Activated effector memory CD4-positive, alpha-beta T cell treated with Interleukin-2 at 50 U/mL for 16 hours (primary cell): Measurements from ENCODE around the gene TMEM132D.

Experiments
- DNase-seq: peaks from one replicate; pipeline ENCODE4 v3.0.0-alpha.2; 2020

TMEM132D gene

GRCh38 chr12:129871991-129872972, 31.5 kb downstream of the TMEM132D start:
- no peak for DNase-seq

GRCh38 chr12:129870796-129871195, 33.0 kb downstream of the TMEM132D start:
- no peak for DNase-seq

DNA sequence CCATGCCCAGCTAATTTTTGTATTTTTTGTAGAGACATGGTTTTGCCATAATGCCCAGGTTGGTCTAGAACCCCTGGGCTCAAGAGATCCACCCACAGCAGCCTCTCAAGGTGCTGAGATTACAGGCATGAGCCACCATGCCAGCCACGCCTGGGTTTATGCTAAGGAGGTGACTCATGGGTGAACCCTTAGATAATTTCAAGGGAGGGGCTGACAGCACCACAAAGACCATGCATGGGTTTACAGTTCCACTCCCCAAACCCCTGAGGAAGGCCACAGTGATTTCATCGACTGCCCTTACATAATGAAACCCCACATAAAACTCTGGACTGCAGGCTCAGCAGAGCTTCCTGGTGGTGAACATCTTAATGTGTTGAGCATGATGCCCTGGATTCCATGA, 33.7 kb downstream of the TMEM132D start:
- DNase-seq: no peak

DNA sequence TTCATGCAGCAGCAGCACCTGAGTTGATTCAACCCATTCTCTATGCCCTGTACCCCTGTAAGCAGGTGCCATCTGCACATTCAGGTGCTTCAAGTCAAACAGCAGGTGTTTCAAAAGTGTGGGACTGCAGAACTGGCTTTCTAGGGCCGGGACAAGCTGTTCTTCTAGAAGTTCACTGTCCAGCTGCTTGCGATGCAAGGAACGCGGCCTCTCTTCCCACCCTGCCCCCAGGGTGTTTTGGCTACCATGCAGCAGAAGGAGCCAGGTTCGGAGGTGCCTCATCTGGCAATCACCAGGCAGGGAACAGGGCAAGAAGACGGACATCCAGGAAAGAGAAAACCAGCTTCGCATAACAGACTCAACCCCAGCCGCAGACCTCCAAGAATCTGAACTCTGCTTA, 35.2 kb downstream of the TMEM132D start:
- DNase-seq: no peak

- DNase-seq: no peak
Observed at GRCh38 chr12:129863938-129864337, 39.9 kb downstream of the TMEM132D start.

DNA sequence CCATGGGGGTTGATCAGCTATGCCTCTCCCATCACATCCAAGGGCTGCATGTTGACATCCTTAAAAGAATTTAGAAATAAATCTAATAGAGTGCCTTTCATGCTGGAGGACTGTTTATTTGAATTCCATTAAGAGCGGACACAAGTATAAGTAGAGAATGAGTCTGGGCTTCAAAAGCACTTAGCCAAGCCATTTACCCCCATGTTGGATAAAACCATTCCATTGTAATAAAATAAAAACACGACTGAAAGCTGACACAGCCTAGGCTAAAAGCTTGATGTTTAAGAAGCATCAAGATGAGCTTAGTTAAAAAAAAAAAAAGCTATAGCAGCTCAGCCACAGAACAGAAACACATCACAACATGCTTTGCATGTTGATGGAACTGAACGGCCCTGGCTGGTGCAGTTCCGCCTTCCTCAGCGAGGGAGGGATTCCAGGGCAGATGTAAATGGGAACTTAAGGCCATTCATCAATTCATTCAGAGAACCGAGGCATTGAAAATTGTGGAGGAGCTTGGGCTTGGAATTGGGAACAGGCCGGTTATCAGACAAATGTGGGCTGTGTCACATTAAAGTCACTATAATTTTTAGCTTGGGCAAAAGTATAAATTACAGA, 41.2 kb downstream of the TMEM132D start:
- no peak for DNase-seq

DNA sequence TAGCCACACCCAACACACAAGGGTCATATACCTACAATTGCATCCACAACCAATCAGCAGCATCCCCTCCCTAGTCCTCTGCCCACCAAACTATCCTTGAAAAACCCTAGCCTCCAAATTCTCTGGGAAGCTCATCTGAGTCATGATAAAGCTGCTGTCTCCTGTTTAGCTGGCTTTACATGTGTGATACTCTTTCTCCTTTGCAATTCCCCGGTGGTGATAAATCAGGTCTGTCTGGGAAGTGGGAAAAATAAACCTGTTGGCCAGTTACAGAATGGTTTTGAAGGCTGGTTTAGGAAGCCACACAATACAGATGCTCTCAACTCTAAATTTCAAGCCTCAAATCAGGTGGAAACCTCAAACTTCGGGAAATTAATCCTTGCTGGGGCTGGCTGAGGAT, 41.9 kb downstream of the TMEM132D start:
- DNase-seq: no peak

- no peak for DNase-seq
Observed at GRCh38 chr12:129854591-129854990, 49.2 kb downstream of the TMEM132D start.

- DNase-seq: no peak
Observed at GRCh38 chr12:129851296-129851695, 52.5 kb downstream of the TMEM132D start.

- DNase-seq: no peak
Observed at GRCh38 chr12:129848876-129849275, 54.9 kb downstream of the TMEM132D start.

GRCh38 chr12:129847063-129847462, 56.8 kb downstream of the TMEM132D start:
- DNase-seq: no peak

DNA sequence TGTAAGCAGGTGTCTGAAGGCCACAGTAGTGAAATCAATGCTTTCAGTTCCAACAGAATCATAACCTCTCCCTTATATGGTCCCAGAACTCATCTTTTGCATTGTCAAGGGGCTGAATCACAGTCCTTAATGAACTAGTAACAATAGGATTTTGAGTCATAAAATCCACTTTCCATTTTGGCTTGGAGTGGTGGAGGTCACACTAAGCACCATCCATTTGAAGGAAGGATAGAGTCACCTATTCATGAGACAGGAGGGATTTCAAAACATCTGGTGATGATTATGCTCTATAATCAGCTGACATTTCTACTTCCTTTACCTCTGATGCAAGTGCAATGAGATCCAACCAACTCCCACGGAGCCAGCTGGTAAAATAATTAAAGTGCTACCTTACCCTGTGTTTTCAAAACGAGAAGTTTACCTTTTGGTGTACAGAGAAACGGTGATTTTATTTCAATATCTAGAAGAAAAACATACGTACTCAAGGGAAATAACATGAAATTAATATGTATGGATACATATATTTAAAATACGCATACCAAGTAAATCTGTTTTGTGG, 59.1 kb downstream of the TMEM132D start:
- no peak for DNase-seq

GRCh38 chr12:129841251-129841650, 62.6 kb downstream of the TMEM132D start:
- DNase-seq: no peak

- DNase-seq: no peak
Observed at GRCh38 chr12:129840145-129840884, 63.5 kb downstream of the TMEM132D start.

GRCh38 chr12:129839679-129840078, 64.1 kb downstream of the TMEM132D start:
- DNase-seq: no peak

DNA sequence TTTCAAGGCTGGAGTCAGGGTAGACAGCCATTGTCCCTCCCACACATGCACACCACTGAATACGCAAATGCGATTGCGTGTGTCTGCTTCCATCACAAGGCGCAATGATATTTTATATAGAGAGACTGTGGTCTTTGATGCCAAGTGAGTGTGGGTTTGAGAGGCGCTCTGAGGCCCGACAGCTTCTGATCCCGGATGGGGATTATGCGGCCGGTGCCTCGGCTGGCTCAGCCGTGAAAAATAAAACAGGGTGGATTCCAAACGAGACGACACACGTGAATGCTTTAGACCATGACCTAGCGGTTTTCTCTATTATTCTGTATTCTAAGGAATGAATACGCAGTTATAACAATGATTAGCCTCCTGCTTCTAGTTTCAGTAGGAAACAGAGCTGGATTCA, 72.5 kb downstream of the TMEM132D start:
- no peak for DNase-seq

DNA sequence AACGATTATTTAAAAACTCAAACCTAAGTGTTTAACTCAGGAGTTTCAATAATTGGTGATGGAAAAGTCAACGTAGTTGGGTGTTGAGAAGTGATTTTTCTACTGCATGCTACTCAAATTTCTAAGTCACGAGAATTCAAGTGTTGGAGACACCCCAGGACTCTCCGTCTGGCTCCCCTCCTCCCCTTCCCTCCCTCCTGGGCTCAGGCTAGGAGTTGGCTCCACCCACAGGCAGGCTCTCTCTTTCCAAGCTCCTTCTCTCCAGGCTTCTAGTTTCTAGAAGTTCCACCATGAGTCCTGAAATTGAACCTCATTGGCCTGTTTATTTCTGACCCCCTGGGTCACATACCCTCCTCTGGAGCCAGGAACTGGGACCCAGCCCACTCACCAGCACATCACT, 73.0 kb downstream of the TMEM132D start:
- DNase-seq: no peak

DNA sequence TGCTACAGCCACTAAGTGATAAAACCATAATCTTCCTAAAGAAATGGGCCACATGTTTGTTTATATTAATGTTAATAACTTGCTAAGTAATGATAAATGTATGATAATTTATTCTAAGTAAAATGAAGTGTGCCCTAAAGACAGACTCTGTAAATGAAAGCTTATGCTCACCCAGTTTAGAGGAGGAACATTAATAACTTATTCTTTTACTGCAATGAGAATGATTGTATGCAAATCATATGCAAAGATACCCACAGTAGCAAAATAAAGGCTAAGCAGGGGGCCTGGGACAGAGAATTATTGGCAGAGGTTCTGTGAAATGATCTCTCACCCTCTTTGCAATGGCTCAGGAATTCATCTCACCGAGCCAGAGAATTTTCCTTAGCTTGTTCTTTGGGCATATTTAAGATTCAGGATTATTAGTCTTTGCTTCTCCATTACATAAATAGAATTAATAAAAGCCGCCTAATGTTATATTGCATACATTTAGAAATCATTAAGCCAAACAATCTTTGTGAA, 75.9 kb downstream of the TMEM132D start:
- no peak for DNase-seq

GRCh38 chr12:129827102-129827865, 76.5 kb downstream of the TMEM132D start:
- DNase-seq: no peak

GRCh38 chr12:129826273-129826672, 77.6 kb downstream of the TMEM132D start:
- DNase-seq: no peak

- no peak for DNase-seq
Observed at GRCh38 chr12:129825316-129825715, 78.5 kb downstream of the TMEM132D start.

GRCh38 chr12:129821964-129822363, 81.9 kb downstream of the TMEM132D start:
- no peak for DNase-seq
